Loucy (cell line): ENCODE results near the gene ZNF385C.

ENCODE experiments used
- EZH2phosphoT487 ChIP-seq: fragments of 200-600 bp; IDR thresholded peaks from 2 replicates; pipeline ENCODE4 v1.6.1; 2018; ENCODE audit warnings: antibody characterized with exemption, mild to moderate bottlenecking, moderate library complexity, borderline replicate concordance
- TF ChIP-seq, protein P1 (sequence below): fragments of 200-600 bp; sonication (generic); conservative IDR thresholded peaks from 2 replicates; pipeline ENCODE4 v1.5.1; 2014; ENCODE audit warnings: mild to moderate bottlenecking, antibody characterized with exemption, low read length

DNA sequence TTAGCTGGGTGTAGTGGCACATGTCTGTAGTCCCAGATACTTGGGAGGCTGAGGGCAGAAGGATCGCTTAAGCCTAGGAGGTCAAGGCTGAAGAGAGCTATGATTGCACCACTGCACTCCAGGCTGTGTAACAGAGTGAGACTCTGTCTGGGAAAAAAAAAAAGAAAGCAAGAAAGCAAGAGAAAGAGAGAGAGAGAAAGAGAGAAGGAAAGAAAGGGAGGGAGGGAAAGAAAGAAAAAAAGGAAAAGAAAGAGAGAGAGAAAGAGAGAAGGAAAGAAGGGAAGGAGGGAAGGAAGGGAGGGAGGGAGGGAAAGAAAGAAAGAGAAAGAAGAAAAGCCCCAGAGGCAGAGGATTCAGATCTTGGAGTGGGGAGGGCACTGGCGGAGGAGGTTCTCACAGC is 7.7 kb upstream of the ZNF385C start:
- TF ChIP-seq, protein P1, sequence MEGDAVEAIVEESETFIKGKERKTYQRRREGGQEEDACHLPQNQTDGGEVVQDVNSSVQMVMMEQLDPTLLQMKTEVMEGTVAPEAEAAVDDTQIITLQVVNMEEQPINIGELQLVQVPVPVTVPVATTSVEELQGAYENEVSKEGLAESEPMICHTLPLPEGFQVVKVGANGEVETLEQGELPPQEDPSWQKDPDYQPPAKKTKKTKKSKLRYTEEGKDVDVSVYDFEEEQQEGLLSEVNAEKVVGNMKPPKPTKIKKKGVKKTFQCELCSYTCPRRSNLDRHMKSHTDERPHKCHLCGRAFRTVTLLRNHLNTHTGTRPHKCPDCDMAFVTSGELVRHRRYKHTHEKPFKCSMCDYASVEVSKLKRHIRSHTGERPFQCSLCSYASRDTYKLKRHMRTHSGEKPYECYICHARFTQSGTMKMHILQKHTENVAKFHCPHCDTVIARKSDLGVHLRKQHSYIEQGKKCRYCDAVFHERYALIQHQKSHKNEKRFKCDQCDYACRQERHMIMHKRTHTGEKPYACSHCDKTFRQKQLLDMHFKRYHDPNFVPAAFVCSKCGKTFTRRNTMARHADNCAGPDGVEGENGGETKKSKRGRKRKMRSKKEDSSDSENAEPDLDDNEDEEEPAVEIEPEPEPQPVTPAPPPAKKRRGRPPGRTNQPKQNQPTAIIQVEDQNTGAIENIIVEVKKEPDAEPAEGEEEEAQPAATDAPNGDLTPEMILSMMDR = no peak
- TF ChIP-seq EZH2phosphoT487 = no peak
